ENCODE data around the gene PCDHA10.
"Not testable (repeated sequence)": the region's sequence is repeated elsewhere in the genome, so short reads cannot be mapped to it uniquely, and the experiment has no call there.

Gene PCDHA10

GRCh38 chr5:140855772-140856674 is at the start of gene PCDHA10:
Gene PCDHA10 (plus strand): TSS chr5:140855897. CDS start chr5:140856049, 152 bp downstream.
- no peak for FAIRE-seq

- FAIRE-seq, result peak; percentile 92
Measured at GRCh38 chr5:140806834-140807775, 48.6 kb upstream of the PCDHA10 start, which contains the start of gene PCDHA4. Gene PCDHA4 (plus strand): TSS chr5:140807068.

- FAIRE-seq, result not testable (repeated sequence)
Measured at GRCh38 chr5:140808241-140808888, 47.3 kb upstream of the PCDHA10 start.

GRCh38 chr5:140808889-140809291 is 46.8 kb upstream of the PCDHA10 start:
- FAIRE-seq, result no peak

- no peak for FAIRE-seq
Measured at GRCh38 chr5:140821375-140822280, 34.1 kb upstream of the PCDHA10 start, which contains the start of gene PCDHA5. Gene PCDHA5 (plus strand): TSS chr5:140821613.

GRCh38 chr5:140822281-140822629 is 33.4 kb upstream of the PCDHA10 start:
- FAIRE-seq, result no peak

GRCh38 chr5:140822969-140823368 is 32.7 kb upstream of the PCDHA10 start:
- not testable (repeated sequence) for FAIRE-seq

GRCh38 chr5:140823475-140823874 is 32.2 kb upstream of the PCDHA10 start:
- FAIRE-seq, result no peak

- no peak for FAIRE-seq
Measured at GRCh38 chr5:140827704-140828361, 27.9 kb upstream of the PCDHA10 start, which contains the start of gene PCDHA6. Gene PCDHA6 (plus strand): TSS chr5:140827960. CDS start chr5:140828092, 132 bp downstream.

GRCh38 chr5:140828362-140828737 is 27.3 kb upstream of the PCDHA10 start:
- FAIRE-seq, result no peak

GRCh38 chr5:140829511-140830501 is 25.9 kb upstream of the PCDHA10 start:
- not testable (repeated sequence) for FAIRE-seq

- no peak for FAIRE-seq
Measured at GRCh38 chr5:140833993-140834392, 21.7 kb upstream of the PCDHA10 start, which contains the start of gene PCDHA7. Gene PCDHA7 (plus strand): TSS chr5:140834269. CDS start chr5:140834384, 115 bp downstream.

GRCh38 chr5:140834439-140835008 is 21.2 kb upstream of the PCDHA10 start:
- not testable (repeated sequence) for FAIRE-seq

- no peak for FAIRE-seq
Measured at GRCh38 chr5:140835622-140836510, 19.8 kb upstream of the PCDHA10 start.

- FAIRE-seq, result peak; percentile 92
Measured at GRCh38 chr5:140840978-140841962, 14.4 kb upstream of the PCDHA10 start, which contains the start of gene PCDHA8. Gene PCDHA8 (plus strand): TSS chr5:140841187. CDS start chr5:140841322, 135 bp downstream.

Data from G401.6 (cell line).